Endothelial cell of umbilical vein (primary cell): ENCODE data around the gene NOL8.

Experiments used
- JUN ChIP-seq: IDR thresholded peaks from 2 replicates; pipeline ENCODE4 v1.6.1; 2011; ENCODE audit warnings: borderline replicate concordance, low read depth; ENCODE audit not compliant: insufficient read length, insufficient read depth
- POLR2A ChIP-seq: IDR thresholded peaks from 2 replicates; pipeline ENCODE4 v1.6.1; 2012; ENCODE audit warnings: low read depth, mild to moderate bottlenecking, control low read depth, low read length
- TF ChIP-seq, protein P1 (sequence below), 2 donors: IDR thresholded peaks; 1 replicate in 1 of 2; 2 replicates in 1 of 2; pipeline ENCODE4 v1.5.1; 2011; ENCODE audit warnings: low read length in 2 of 2, mild to moderate bottlenecking in 2 of 2, moderate library complexity in 2 of 2, control low read depth in 1 of 2, inconsistent platforms in 1 of 2, low read depth in 1 of 2; ENCODE audit not compliant: insufficient read depth in 1 of 2; ENCODE audit errors: extremely low read depth in 1 of 2

DNA sequence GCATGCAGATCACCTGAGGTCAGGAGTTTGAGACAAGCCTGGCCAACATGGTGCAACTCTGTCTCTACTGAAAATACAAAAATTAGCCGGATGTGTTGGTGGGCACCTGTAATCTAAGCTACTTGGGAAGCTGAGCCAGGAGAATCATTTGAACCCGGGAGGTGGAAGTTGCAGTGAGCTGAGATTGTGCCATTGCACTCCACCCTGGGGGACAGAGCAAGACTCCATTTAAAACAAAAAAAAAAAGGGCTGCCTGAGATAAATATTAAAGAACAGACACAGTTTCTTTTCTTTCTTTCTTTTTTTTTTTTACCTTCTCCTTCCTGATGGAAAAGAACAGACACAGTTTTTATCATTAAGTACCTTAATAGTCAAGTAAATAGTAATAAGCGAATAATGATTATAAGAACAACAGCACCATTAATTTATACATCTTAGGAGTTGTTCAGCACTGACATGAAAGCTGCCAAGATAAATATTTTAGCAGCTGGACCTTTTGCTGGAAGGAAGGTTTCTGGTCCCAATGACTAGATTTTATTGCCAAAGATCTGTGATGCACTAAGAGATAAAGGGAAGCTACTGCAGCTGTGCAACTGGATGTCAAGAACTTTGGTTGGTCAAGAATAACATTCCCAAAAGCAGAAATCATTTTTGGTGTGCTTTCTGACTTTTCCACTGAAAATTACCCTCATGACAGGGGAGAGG lies 7.6 kb upstream of the NOL8 start:
- TF ChIP-seq, protein P1, sequence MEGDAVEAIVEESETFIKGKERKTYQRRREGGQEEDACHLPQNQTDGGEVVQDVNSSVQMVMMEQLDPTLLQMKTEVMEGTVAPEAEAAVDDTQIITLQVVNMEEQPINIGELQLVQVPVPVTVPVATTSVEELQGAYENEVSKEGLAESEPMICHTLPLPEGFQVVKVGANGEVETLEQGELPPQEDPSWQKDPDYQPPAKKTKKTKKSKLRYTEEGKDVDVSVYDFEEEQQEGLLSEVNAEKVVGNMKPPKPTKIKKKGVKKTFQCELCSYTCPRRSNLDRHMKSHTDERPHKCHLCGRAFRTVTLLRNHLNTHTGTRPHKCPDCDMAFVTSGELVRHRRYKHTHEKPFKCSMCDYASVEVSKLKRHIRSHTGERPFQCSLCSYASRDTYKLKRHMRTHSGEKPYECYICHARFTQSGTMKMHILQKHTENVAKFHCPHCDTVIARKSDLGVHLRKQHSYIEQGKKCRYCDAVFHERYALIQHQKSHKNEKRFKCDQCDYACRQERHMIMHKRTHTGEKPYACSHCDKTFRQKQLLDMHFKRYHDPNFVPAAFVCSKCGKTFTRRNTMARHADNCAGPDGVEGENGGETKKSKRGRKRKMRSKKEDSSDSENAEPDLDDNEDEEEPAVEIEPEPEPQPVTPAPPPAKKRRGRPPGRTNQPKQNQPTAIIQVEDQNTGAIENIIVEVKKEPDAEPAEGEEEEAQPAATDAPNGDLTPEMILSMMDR (IDR thresholded peaks at IDR 0.05; ENCODE audit: extremely low read depth in 1 of 2, insufficient read depth in 1 of 2, low read depth in 1 of 2, low read length in 2 of 2), result no peak
- TF ChIP-seq POLR2A (no peak), JUN (no peak)
